Astrocyte of the cerebellum (primary cell): ENCODE measurements around the gene ST3GAL4.
"Not testable (repeated sequence)": the region's sequence is repeated elsewhere in the genome, so short reads cannot be mapped to it uniquely, and the experiment has no call there.

Source experiments
- DNase-seq: peaks from one replicate; pipeline ENCODE4 v3.0.0-alpha.2; 2011; ENCODE audit warnings: low read depth
- H3K4me3 ChIP-seq: 2 replicates; pipeline ENCODE4 v1.5.1; 2011; ENCODE audit warnings: mild to moderate bottlenecking, low read depth, low read length, moderate library complexity
- in situ Hi-C: cut with HindIII; loops from 2 replicates; pipeline ENCODE4 v1.10.0; 2017; ENCODE audit warnings: low sequenced_read_pairs
- TF ChIP-seq, protein P1 (sequence below): IDR thresholded peaks from 2 replicates; pipeline ENCODE4 v1.5.1; 2012; ENCODE audit warnings: low read length, low read depth, moderate library complexity, mild to moderate bottlenecking; ENCODE audit errors: missing control alignments

The ST3GAL4 gene

DNA sequence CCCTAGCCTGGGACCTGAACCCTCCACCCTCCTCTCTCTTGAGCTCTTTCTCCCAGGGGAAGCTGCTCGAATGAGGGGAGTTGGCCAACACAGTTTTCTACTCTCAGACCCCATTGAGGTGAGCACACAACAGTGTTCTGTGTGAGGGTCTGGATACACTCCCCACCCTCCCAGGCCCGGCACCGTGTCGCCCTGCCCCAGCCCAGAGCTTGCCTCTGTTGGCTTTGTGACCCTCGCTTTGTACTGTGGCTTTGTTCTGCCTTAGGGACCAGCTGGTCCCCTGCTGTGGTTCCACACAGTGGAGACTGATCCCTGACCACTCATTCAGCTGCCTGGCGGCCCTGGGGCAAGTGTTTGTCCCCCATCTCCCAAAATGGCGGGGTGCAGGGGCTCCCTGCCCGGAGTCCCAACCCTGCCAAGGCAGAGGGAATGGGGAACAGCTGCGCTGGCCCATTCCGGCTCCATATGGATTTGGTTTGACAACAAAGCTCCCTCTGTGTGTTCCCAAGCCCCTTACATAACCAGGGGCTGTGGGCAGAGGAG lies 8.3 kb downstream of the ST3GAL4 start:
- H3K4me3 ChIP-seq = no peak overlapping the region
- no peak for DNase-seq
- in situ Hi-C loops = no loop called here
- TF ChIP-seq, protein P1, sequence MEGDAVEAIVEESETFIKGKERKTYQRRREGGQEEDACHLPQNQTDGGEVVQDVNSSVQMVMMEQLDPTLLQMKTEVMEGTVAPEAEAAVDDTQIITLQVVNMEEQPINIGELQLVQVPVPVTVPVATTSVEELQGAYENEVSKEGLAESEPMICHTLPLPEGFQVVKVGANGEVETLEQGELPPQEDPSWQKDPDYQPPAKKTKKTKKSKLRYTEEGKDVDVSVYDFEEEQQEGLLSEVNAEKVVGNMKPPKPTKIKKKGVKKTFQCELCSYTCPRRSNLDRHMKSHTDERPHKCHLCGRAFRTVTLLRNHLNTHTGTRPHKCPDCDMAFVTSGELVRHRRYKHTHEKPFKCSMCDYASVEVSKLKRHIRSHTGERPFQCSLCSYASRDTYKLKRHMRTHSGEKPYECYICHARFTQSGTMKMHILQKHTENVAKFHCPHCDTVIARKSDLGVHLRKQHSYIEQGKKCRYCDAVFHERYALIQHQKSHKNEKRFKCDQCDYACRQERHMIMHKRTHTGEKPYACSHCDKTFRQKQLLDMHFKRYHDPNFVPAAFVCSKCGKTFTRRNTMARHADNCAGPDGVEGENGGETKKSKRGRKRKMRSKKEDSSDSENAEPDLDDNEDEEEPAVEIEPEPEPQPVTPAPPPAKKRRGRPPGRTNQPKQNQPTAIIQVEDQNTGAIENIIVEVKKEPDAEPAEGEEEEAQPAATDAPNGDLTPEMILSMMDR = no peak

DNA sequence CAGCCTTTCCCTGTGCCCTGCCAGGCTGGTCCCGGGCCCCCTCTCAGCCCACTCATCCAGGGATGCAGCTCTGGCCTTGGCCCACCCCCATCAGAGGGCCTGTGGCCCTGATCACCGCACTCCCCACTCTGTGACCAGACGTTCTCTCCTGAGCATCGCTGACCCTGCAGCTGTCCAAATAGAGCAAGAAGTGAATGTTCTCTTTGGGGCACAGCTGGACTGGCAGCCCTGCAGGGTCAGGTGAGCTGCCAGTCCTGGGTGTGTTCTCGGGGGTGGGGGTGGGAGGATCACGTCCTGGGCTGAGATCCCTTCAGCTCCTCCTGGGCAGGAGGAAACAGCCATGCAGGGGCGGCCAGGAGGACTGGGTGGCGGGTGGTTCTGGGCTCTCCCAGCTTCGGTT lies 9.2 kb downstream of the ST3GAL4 start:
- DNase-seq, H3K4me3 ChIP-seq, in situ Hi-C loops: not testable (repeated sequence)

DNA sequence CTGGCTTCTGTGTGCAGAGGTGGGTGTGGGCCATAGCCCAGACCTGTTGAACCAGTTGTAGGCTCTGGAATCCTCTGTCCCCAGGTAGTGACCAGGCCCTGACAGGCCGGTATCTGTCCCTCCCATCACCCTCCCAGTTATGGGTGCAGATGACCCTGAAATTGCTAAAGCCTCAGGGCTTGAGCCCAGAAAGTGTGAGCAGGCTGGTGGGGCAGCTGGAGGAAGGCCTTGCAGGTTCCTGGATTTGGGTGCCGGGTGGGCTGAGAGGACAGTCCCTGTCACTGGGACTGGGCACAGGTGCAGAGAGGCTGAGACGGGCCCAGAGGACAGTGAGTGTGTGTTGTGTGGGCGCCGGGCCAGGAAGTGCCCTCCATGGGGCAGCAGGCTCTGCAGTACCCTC lies 10.0 kb downstream of the ST3GAL4 start:
- DNase-seq, H3K4me3 ChIP-seq, in situ Hi-C loops: not testable (repeated sequence)

- DNase-seq = no peak
Observed at GRCh38 chr11:126366064-126366822, 10.8 kb downstream of the ST3GAL4 start.

DNA sequence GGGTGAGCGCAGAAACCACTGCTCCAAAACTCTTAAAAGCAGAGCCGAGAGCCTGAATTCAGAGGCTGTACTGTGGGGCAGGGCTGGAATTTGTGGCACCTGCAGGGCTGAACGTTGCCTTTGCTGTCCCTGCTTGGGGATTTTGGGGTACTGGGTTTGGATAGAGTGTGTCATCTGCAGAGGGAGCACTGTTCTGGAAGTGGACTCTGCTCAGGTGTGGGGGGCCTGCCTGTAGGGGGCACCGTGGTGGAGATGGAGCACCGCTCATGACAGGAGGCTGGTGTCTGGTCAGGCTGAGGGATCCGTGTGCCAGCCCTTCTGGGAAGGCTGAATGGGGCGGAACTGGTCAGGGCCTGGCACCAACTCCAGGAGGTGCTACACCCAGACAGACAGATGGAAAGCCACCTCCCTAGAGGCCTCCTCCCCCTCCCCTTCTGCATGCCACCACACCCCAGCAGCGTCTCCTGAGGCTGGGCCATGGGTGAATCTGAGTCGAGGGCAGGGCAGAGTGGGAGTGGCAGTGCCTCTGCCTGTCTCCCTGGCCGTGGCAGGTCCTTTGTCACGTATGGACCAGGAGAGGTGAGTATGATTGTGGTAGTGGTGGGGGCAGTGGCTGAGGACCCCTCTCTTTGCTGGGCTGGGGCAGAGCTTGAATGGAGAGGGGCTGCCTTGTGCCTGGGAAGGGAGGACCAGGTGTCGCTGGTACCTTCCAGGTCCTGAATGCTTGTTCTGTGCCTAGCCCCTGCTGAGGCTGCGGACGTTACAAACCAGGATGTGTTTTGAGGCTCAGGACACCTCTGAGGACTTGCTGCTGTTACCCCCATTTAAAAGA lies 11.6 kb downstream of the ST3GAL4 start:
- H3K4me3 ChIP-seq, DNase-seq, in situ Hi-C loops: not testable (repeated sequence)

More at GRCh38 chr11:126366064-126366822, 10.8 kb downstream of the ST3GAL4 start:
- TF ChIP-seq, protein P1 = no peak
- H3K4me3 ChIP-seq = no peak overlapping the region
- in situ Hi-C loops = no loop called here

DNA sequence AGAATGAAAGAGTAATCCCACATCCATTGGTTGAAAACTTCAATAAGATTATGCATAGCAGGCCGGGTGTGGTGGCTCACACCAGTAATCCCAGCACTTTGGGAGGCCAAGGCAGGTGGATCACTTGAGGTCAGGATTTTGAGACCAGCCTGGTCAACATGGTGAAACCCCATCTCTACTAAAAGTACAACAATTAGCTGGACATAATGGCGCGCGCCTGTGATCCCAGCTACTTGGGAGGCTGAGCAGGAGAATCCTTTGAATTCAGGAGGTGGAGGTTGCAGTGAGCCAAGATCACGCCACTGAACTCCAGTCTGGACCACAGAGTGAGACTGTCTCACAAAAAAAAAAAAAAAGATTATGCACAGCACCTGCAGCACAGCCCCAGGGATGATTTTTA lies 12.3 kb downstream of the ST3GAL4 start:
- H3K4me3 ChIP-seq = not testable (repeated sequence)

DNA sequence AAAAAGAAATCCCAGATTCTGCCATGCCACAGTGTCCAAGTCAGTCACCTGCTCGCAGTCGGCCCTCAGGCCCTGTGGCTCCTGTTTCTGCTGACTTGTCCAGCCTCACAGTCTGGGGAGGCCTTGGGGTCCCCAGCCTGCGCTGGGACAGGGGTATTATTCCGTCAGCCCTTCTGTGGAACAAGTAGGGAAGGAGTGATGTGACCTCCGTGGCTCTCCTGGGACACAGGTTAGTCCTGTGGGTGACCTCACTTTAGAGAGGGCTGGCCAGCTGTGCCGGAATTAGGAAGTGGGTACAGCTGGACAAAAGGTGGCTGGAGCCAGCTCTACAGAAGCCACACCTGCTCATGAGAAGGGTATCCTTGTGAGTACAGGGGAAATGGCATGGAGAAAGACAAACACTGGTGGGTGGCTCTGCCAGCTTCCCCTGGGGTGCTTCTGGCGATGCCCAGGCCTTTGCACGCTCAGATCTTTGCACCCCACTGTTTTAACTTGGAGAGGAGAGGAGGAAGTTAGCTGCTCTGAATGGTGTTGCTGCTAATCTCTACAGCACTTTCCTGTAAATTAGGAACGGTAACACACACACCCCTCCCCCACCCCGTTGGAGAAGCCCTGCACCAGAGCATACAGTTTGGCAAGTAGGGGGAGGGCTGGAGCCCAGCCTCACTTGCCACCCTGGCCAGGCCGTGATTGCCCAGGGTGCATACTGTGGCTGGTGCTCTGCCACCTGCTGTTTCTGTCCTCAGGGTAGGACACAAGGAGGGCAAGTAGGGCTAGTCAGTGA lies 13.0 kb downstream of the ST3GAL4 start:
- H3K4me3 ChIP-seq, DNase-seq, in situ Hi-C loops: not testable (repeated sequence)

More for the DNA sequence above, 12.3 kb downstream of the ST3GAL4 start:
- in situ Hi-C loops, DNase-seq: not testable (repeated sequence)

GRCh38 chr11:126370016-126370415 lies 14.5 kb downstream of the ST3GAL4 start:
- TF ChIP-seq, protein P1 = no peak
- in situ Hi-C loops = no loop called here

GRCh38 chr11:126371595-126371994 lies 16.1 kb downstream of the ST3GAL4 start:
- in situ Hi-C loops = no loop called here
- no peak overlapping the region for H3K4me3 ChIP-seq
- TF ChIP-seq, protein P1 = no peak
- DNase-seq = no peak

More at GRCh38 chr11:126370016-126370415, 14.5 kb downstream of the ST3GAL4 start:
- no peak for DNase-seq
- no peak overlapping the region for H3K4me3 ChIP-seq

DNA sequence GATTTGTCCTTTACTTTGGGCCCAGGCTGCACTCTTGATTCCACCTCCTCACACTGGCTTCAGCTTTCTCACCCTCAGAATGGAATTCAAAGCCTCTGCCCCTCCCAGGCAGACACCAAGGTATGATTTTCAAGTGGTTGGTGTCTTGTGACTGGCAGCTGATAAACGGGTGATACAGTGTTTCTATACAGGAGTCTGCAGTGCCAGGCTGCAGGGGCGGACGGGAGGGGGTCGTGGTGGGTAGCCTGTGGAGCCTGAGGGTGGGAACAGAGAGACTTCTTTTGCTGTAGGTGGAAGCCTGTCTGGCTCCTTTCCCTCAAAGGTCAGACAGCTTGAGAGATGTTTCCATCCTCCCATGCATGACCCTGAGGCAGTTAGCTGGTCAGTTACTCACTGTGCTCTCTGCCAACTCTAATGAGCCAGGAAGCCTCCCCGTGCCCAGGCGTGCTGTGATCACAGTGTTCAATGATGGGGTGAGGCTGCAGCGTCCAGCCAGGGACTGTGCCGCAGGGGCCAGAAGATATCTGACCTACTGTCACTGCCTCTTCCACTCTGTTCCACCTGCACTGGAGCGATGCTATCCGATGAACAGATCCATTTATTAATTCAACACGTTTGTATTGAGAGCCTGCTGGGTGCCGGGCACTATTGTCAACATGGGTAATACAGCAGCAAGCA lies 18.0 kb downstream of the ST3GAL4 start:
- in situ Hi-C loops, DNase-seq, H3K4me3 ChIP-seq: not testable (repeated sequence)

GRCh38 chr11:126374562-126375300 lies 19.2 kb downstream of the ST3GAL4 start:
- in situ Hi-C loops, H3K4me3 ChIP-seq, DNase-seq: not testable (repeated sequence)
